AG09309 (cell line): ENCODE data around the gene DSN1.

Experiments used
- DNase-seq: peaks from one replicate; pipeline ENCODE4 v3.0.0-alpha.2; 2010; ENCODE audit warnings: low read depth
- H3K4me3 ChIP-seq: 2 replicates; pipeline ENCODE4 v1.5.1; 2011; ENCODE audit warnings: mild to moderate bottlenecking, low read depth, low read length, moderate library complexity; ENCODE audit not compliant: control insufficient read depth
- TF ChIP-seq, protein P1 (sequence below): IDR thresholded peaks from 2 replicates; pipeline ENCODE4 v1.5.1; 2011; ENCODE audit warnings: mild to moderate bottlenecking, low read depth, low read length, inconsistent platforms; ENCODE audit not compliant: insufficient read depth, control insufficient read depth; ENCODE audit errors: missing control alignments

The DSN1 gene

DNA sequence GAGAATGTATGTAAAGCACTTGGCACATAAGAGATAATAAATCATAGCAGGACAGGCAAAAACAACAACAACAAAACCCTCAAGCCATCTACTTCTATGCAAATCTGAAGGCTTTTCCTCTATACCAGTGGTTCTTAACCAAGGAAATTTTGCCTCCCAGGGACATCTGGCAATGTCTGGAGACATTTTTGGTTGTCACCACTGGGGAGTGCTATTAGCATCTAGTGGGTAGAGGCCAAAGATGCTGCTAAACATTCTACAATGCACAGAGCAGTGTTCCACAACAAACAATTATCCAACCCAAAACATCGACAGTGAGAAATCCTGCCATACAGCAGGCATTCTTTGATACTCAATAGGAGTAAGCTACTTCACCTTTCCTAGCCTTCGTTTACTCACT, 55.9 kb downstream of the DSN1 start:
- no peak for DNase-seq
- no peak overlapping the region for H3K4me3 ChIP-seq
- TF ChIP-seq, protein P1, sequence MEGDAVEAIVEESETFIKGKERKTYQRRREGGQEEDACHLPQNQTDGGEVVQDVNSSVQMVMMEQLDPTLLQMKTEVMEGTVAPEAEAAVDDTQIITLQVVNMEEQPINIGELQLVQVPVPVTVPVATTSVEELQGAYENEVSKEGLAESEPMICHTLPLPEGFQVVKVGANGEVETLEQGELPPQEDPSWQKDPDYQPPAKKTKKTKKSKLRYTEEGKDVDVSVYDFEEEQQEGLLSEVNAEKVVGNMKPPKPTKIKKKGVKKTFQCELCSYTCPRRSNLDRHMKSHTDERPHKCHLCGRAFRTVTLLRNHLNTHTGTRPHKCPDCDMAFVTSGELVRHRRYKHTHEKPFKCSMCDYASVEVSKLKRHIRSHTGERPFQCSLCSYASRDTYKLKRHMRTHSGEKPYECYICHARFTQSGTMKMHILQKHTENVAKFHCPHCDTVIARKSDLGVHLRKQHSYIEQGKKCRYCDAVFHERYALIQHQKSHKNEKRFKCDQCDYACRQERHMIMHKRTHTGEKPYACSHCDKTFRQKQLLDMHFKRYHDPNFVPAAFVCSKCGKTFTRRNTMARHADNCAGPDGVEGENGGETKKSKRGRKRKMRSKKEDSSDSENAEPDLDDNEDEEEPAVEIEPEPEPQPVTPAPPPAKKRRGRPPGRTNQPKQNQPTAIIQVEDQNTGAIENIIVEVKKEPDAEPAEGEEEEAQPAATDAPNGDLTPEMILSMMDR = peak; percentile 23

DNA sequence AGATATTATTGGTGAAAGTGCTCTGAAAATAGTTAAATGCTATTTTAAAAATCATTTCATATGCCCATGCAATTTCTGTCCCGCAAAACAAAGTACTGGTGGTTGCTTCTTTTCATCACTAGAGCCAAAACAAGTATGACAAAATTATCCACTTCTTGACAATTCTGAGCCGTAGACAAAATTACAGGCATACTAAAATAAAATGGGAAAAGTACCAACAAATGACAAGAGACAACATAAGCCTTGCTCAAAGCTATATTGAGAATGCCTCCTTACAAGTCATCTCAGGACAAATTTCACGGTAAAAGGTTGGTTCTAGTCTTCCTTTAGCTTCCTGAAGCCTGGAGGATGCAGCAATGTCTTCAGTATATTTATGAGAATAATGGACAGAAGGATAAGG, 56.5 kb downstream of the DSN1 start:
- DNase-seq = no peak
- TF ChIP-seq, protein P1 = no peak
- H3K4me3 ChIP-seq = no peak overlapping the region

DNA sequence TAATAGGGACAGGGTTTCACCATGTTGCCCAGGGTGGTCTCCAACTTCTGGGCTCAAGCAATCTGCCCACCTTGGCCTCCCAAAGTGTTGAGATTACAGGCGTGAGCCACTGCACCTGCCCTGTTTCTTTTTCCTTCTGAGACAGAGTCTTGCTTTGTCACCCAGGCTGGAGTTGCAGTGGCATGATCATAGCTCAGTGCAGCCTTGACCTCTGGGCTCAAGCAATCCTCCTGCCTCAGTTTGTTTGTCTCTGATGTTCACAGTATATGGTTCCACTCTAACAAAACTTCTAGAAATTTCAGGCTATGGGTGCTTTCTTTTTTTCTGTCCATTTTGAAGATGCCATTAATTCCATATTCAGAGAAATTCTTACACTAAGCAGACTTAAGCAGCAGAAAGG, 60.8 kb downstream of the DSN1 start:
- no peak for DNase-seq
- TF ChIP-seq, protein P1 = no peak
- no peak overlapping the region for H3K4me3 ChIP-seq

DNA sequence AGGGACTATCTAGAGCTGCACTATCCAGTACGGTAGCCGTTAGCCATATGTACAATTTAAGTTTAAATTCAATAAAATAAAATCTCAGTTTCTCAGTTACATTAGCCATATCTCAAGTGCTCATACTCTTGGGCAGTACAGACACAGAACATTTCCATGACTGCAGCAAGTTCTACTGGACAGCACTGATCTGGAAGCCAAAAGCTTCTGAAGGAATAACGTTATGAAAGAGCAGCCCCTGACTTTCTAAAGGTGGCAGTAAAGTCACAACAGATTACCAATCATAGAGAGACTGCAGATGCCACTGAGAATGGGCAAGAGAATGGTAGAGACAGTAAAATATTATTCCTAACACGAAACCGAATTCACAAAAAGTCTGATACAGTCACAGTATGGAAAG, 64.4 kb downstream of the DSN1 start:
- H3K4me3 ChIP-seq = no peak overlapping the region
- DNase-seq = no peak
- TF ChIP-seq, protein P1 = no peak

GRCh38 chr20:36703530-36703929, 70.0 kb downstream of the DSN1 start:
- H3K4me3 ChIP-seq = no peak overlapping the region
- DNase-seq = no peak
- TF ChIP-seq, protein P1 = no peak
